IMR-90 (cell line): Measurements from ENCODE around the gene RABEP2. TPM values are rescaled to one million over a fixed set of nuclear protein-coding genes. Genes with fewer than 3 reads are reported as not detected.
"Not testable (repeated sequence)": the region's sequence is repeated elsewhere in the genome, so short reads cannot be mapped to it uniquely, and the experiment has no call there.

Experiments used
- ATAC-seq: fragments of 200-7000 bp; cut with Tn5 transposase; 2 replicates; pipeline ENCODE4 v1.9.1; 2020; ENCODE audit warnings: low read depth, mild to moderate bottlenecking, moderate library complexity
- BruUV-seq: library from RNA; stranded (reverse); fragments of 400-500 nt; replicated peaks from 2 replicates; lab custom pipeline; 2021; lab: Mats Ljungman, UMichigan
- CTCF ChIA-PET: fragments of 300-600 bp; formaldehyde crosslinking; extraction: SDS; loops from one replicate; lab custom pipeline; 2021; ENCODE audit warnings: antibody characterized with exemption; lab: Yijun Ruan, JAX
- POLR2A ChIA-PET: fragments of 300-600 bp; sonication (Branson Sonifier 250); formaldehyde crosslinking; loops from one replicate; lab custom pipeline; 2022; ENCODE audit warnings: antibody characterized with exemption; ENCODE audit not compliant: unreplicated experiment; lab: Charles Lee
- DNase-seq: peaks from one replicate; pipeline ENCODE4 v3.0.0; 2013
- H2AFZ ChIP-seq: replicated peaks from 2 replicates; pipeline ENCODE3; 2013; ENCODE audit warnings: low read length, mild to moderate bottlenecking; ENCODE audit not compliant: poor library complexity
- H2AK5ac ChIP-seq: 2 replicates; pipeline ENCODE4 v1.6.1; 2013; ENCODE audit warnings: low read depth, low read length, inconsistent platforms
- H2AK9ac ChIP-seq: replicated peaks from 2 replicates; pipeline ENCODE3; 2013; ENCODE audit warnings: mild to moderate bottlenecking, low read depth, low read length, moderate library complexity; ENCODE audit not compliant: poor library complexity
- H2BK120ac ChIP-seq: 2 replicates; pipeline ENCODE4 v1.6.1; 2013; ENCODE audit warnings: low read depth, low read length, inconsistent platforms
- H2BK15ac ChIP-seq: 3 replicates; pipeline ENCODE4 v1.6.1; 2013; ENCODE audit warnings: low read depth, low read length, inconsistent platforms
- H2BK20ac ChIP-seq: 2 replicates; pipeline ENCODE4 v1.6.1; 2013; ENCODE audit warnings: low read depth, mild to moderate bottlenecking, inconsistent platforms, low read length, moderate library complexity
- H2BK5ac ChIP-seq: 2 replicates; pipeline ENCODE4 v1.6.1; 2013; ENCODE audit warnings: mild to moderate bottlenecking, low read depth, low read length, inconsistent platforms; ENCODE audit not compliant: poor library complexity, severe bottlenecking
- H3K14ac ChIP-seq: replicated peaks from 2 replicates; pipeline ENCODE4 v1.6.1; 2013; ENCODE audit warnings: low read depth, low read length, inconsistent platforms
- H3K18ac ChIP-seq: 2 replicates; pipeline ENCODE4 v1.6.1; 2013; ENCODE audit warnings: low read depth, low read length, control low read depth
- H3K23ac ChIP-seq: 2 replicates; pipeline ENCODE4 v1.6.1; 2013; ENCODE audit warnings: low read depth, low read length, inconsistent platforms
- H3K27ac ChIP-seq: 2 replicates; pipeline ENCODE4 v1.5.1; 2013; ENCODE audit warnings: mild to moderate bottlenecking, control low read depth, low read length; ENCODE audit not compliant: insufficient read depth
- H3K27me3 ChIP-seq: 2 replicates; pipeline ENCODE4 v1.6.1; 2013; ENCODE audit warnings: low read length; ENCODE audit not compliant: control insufficient read depth, insufficient read depth
- H3K36me3 ChIP-seq: 2 replicates; pipeline ENCODE4 v1.6.1; 2013; ENCODE audit warnings: low read length, mixed read lengths; ENCODE audit not compliant: control insufficient read depth, insufficient read depth
- H3K4ac ChIP-seq: 2 replicates; pipeline ENCODE4 v1.6.1; 2013; ENCODE audit warnings: low read depth, low read length, inconsistent platforms
- H3K4me1 ChIP-seq: 2 replicates; pipeline ENCODE4 v1.6.1; 2013; ENCODE audit warnings: low read length, mixed read lengths; ENCODE audit not compliant: control insufficient read depth, insufficient read depth
- H3K4me2 ChIP-seq: 2 replicates; pipeline ENCODE4 v1.6.1; 2013; ENCODE audit warnings: low read depth, mild to moderate bottlenecking, control low read depth, low read length, moderate library complexity
- H3K4me3 ChIP-seq: 2 replicates; pipeline ENCODE4 v1.5.1; 2013; ENCODE audit warnings: low read depth, mild to moderate bottlenecking, control low read depth, low read length, moderate library complexity; ENCODE audit not compliant: insufficient read depth
- H3K56ac ChIP-seq: 2 replicates; pipeline ENCODE4 v1.6.1; 2013; ENCODE audit warnings: low read length, inconsistent platforms; ENCODE audit not compliant: insufficient read depth; ENCODE audit errors: extremely low read depth
- H3K79me1 ChIP-seq, 2 experiments: 2 replicates each; pipeline ENCODE4 v1.6.1; 2013; ENCODE audit warnings: low read length in 2 of 2, inconsistent platforms in 1 of 2, low read depth in 1 of 2
- H3K9ac ChIP-seq: 2 replicates; pipeline ENCODE4 v1.6.1; 2013; ENCODE audit warnings: low read depth, low read length, control low read depth
- H3K9me1 ChIP-seq: 2 replicates; pipeline ENCODE4 v1.6.1; 2013; ENCODE audit warnings: low read length, inconsistent platforms; ENCODE audit not compliant: insufficient read depth
- H3K9me3 ChIP-seq: 2 replicates; pipeline ENCODE4 v1.6.1; 2013; ENCODE audit warnings: low read length; ENCODE audit not compliant: control insufficient read depth, insufficient read depth
- H4K20me1 ChIP-seq: 2 replicates; pipeline ENCODE4 v1.6.1; 2013; ENCODE audit warnings: low read length, inconsistent platforms; ENCODE audit not compliant: insufficient read depth
- H4K5ac ChIP-seq: 2 replicates; pipeline ENCODE4 v1.6.1; 2013; ENCODE audit warnings: mild to moderate bottlenecking, low read depth, low read length, control low read depth
- H4K8ac ChIP-seq, 2 experiments: 2 replicates each; pipeline ENCODE4 v1.6.1; 2013; ENCODE audit warnings: low read depth in 2 of 2, low read length in 2 of 2, control low read depth in 1 of 2, inconsistent platforms in 1 of 2
- H4K91ac ChIP-seq: 2 replicates; pipeline ENCODE4 v1.6.1; 2013; ENCODE audit warnings: low read depth, low read length, inconsistent platforms; ENCODE audit not compliant: insufficient read depth
- WGBS, 2 experiments: methylation state at CpG; one replicate each; pipeline versions ENCODE4 v1.1.5 to v1.1.7; 2013; ENCODE audit warnings: missing lambda C conversion rate in 2 of 2; ENCODE audit not compliant: insufficient read length in 1 of 2; ENCODE audit errors: extremely low coverage in 2 of 2; 5-methylcytosine and 5-hydroxymethylcytosine counted together
- dilution Hi-C: fragments of 300-500 bp; cut with HindIII; formaldehyde crosslinking; loops from one replicate; pipeline ENCODE4 v1.14.3; 2018; ENCODE audit warnings: low sequenced_read_pairs; ENCODE audit not compliant: unreplicated experiment
- in situ Hi-C: fragments of 300-500 bp; cut with MboI; formaldehyde crosslinking; loops from 3 replicates; pipeline ENCODE4 v1.14.3; 2019; ENCODE audit warnings: low sequenced_read_pairs, inconsistent platforms, mixed read lengths
- intact Hi-C: fragments of 100-400 bp; cut with micrococcal nuclease; formaldehyde crosslinking; loops from 2 replicates; pipeline ENCODE4 v1.10.0; 2022
- polyA plus RNA-seq, 3 experiments: library from polyadenylated mRNA; depleted of rRNA; stranded (reverse); fragments of >200 nt; gene quantifications; 2 replicates each; pipeline ENCODE4 v1.2.3, GENCODE V29; 2012; ENCODE audit warnings: low replicate concordance in 1 of 3
- total RNA-seq: library from RNA; depleted of rRNA; stranded (reverse); fragments of >200 nt; gene quantifications from 2 replicates; pipeline ENCODE4 v1.2.3, GENCODE V29; 2012

Gene RABEP2
- total and polyA plus RNA-seq, 2 of the 4 experiments (the other 2 are of a cell fraction): 12.2 to 20.0 TPM

DNA sequence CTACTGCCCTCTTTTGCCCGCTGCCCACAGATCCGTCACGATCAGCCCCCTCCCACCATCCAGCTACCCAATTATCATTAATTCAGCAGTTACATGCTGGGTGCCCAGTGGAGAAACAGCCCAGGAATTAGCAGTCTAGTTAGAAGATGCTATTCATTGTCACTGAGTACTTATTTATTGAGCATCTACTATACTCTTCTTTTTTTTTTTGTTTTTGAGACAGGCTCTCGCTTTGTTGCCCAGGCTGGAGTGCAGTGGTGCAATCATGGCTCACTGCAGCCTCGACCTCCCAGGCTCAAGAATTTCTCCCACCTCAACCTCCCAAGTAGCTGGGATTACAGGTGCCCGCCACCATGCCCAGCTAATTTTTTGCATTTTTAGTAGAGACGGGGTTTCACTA, 14.8 kb upstream of the RABEP2 start:
- H4K5ac ChIP-seq, CTCF ChIA-PET, H3K4me3 ChIP-seq, ATAC-seq, intact Hi-C loops, H4K91ac ChIP-seq, H3K27me3 ChIP-seq, H2BK120ac ChIP-seq, H4K8ac ChIP-seq, H3K14ac ChIP-seq, H3K9me3 ChIP-seq, H2BK20ac ChIP-seq, dilution Hi-C loops, H3K56ac ChIP-seq, H3K4me1 ChIP-seq, H3K79me1 ChIP-seq, DNase-seq, H3K18ac ChIP-seq, H3K23ac ChIP-seq, H3K4ac ChIP-seq, H3K36me3 ChIP-seq, H3K27ac ChIP-seq, H2AK9ac ChIP-seq, H3K9ac ChIP-seq, H2AFZ ChIP-seq, H2BK5ac ChIP-seq, H3K4me2 ChIP-seq, BruUV-seq, H2BK15ac ChIP-seq, H3K9me1 ChIP-seq, H4K20me1 ChIP-seq, H2AK5ac ChIP-seq: not testable (repeated sequence)
- in situ Hi-C loops: loop anchor here (5.0 kb wide), 1 partner anchor 118 kb away; the partner anchor contains the start of gene ATXN2L
- WGBS, 2 experiments: 94% methylated on average over 3 of the region's 7 CpGs; no CpG with 5 or more reads in 1 of the 2 experiments
- POLR2A ChIA-PET: interaction anchor here (1.1 kb wide), 1 partner anchor 15 kb away, joined by 4 read pairs; the partner anchor contains the start of gene RABEP2
